ENCODE data around the gene TTLL8. TPM values are rescaled to one million over a fixed set of nuclear protein-coding genes. Genes with fewer than 3 reads are reported as not detected.

TTLL8 gene
- total RNA-seq, 1 experiment from 2014 or later, result not detected

DNA sequence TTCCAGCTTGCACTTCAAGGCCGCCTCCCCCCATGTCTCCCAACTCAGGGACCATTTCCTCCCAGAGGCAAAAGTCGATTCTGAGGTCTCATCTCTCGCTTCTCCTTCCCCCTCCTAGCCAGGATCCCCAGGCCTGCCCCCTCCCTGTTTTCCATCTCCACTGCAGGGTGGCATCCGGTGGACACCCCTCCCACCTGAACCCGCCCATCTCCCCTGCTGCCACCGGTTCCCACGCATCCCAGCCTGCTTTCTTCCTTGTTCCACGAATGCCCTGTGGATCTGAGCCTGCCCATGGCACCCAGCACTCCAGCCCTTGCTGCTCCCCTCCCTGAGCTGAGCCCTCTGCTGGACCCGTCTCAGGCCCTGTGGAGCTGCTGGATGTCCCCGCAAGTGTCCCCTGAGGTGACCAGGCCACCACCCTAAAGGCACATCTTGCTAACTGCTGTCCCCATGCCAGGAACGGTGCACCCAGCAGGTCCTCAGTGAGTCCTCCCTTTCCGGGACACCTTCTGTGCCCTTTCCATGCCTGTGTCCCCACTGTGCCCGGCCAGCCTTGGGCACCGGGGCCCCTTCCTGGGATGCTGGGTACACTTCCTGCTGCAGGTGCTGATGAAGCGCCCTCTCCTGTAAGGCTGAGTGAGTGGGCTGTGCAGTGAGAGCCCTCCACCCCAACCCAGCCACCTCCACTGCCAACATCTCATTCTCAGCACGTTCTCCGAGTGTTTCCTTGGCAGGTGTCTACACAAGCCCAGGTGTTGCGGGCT is 46.5 kb downstream of the TTLL8 start:
- H3K23me2 ChIP-seq (ENCODE audit: insufficient read length, low read depth, low read length, poor library complexity, severe bottlenecking), result peaks cover 4% of the 10 kb centered on the region
- H3K4me1 Mint-ChIP-seq, result peaks cover 11 to 27% of the 10 kb centered on the region in 2 experiments; a peak in 3 of 4 replicates
- no peaks in the 10 kb centered on the region for H3K9me3 ChIP-seq (ENCODE audit: control insufficient read depth, low read depth, low read length)
- H3K4me1 ChIP-seq (ENCODE audit: insufficient read depth, low read length), result no peaks in the 10 kb centered on the region
- H3K9ac ChIP-seq (ENCODE audit: extremely low read depth, insufficient read length, low read length), result no peak overlapping the region
- no peak overlapping the region for H3K23ac ChIP-seq (ENCODE audit: insufficient read length, low read depth, low read length)
- no peaks in the 10 kb centered on the region for H3K79me2 ChIP-seq (ENCODE audit: insufficient read depth, low read length)
- H2BK5ac ChIP-seq (ENCODE audit: insufficient read length, low read length), result no peak overlapping the region
- H3K4me3 Mint-ChIP-seq, result peak overlapping the region in 1 of 2 experiments; percentile 75; a peak in 3 of 5 replicates
- no CpG with 5 or more reads among the region's 18 CpGs for WGBS (ENCODE audit: extremely low coverage, insufficient read length, low lambda C conversion rate)
- peak overlapping the region; percentile 6 for H3K4me2 ChIP-seq (ENCODE audit: insufficient read depth, insufficient read length, low read length)
- H3K18ac ChIP-seq (ENCODE audit: insufficient read length, low read depth, low read length), result no peak overlapping the region
- no peaks in the 10 kb centered on the region for H3K79me1 ChIP-seq (ENCODE audit: insufficient read depth, low read depth, low read length, poor library complexity, severe bottlenecking)
- no peaks in the 10 kb centered on the region; a peak in 1 of 5 replicates for H3K9me3 Mint-ChIP-seq
- no peak overlapping the region for H3K27ac ChIP-seq (ENCODE audit: insufficient read length, low read depth, low read length)
- H3K56ac ChIP-seq (ENCODE audit: insufficient read length, low read depth, low read length), result no peak overlapping the region
- H3K36me3 Mint-ChIP-seq (ENCODE audit: insufficient read depth in 1 of 3, low read depth in 3 of 3), result no peaks in the 10 kb centered on the region
- H4K8ac ChIP-seq (replicated peaks; ENCODE audit: insufficient read length, low read depth, low read length), result no peak overlapping the region
- H3K4ac ChIP-seq (ENCODE audit: low read depth, low read length), result no peak overlapping the region
- no peak overlapping the region for H2BK15ac ChIP-seq (ENCODE audit: low read depth, low read length)
- no peak overlapping the region for H2BK12ac ChIP-seq (ENCODE audit: insufficient read length, low read depth, low read length)
- peak overlapping the region in 1 of 3 experiments; percentile 74; a peak in 1 of 7 replicates for H3K27ac Mint-ChIP-seq
- no peak overlapping the region for H3T11ph ChIP-seq (ENCODE audit: low read length)
- H2BK20ac ChIP-seq (ENCODE audit: low read depth, low read length, poor library complexity, severe bottlenecking), result no peak overlapping the region
- no peak overlapping the region for H2AK5ac ChIP-seq (ENCODE audit: insufficient read length, low read length)
- no peak overlapping the region for H2BK120ac ChIP-seq (ENCODE audit: low read depth, low read length, poor library complexity, severe bottlenecking)
- H4K91ac ChIP-seq (ENCODE audit: insufficient read length, low read depth, low read length), result no peak overlapping the region
- H4K20me1 ChIP-seq (ENCODE audit: control insufficient read depth, insufficient read depth, insufficient read length), result no peaks in the 10 kb centered on the region
- TF ChIP-seq, protein P1, sequence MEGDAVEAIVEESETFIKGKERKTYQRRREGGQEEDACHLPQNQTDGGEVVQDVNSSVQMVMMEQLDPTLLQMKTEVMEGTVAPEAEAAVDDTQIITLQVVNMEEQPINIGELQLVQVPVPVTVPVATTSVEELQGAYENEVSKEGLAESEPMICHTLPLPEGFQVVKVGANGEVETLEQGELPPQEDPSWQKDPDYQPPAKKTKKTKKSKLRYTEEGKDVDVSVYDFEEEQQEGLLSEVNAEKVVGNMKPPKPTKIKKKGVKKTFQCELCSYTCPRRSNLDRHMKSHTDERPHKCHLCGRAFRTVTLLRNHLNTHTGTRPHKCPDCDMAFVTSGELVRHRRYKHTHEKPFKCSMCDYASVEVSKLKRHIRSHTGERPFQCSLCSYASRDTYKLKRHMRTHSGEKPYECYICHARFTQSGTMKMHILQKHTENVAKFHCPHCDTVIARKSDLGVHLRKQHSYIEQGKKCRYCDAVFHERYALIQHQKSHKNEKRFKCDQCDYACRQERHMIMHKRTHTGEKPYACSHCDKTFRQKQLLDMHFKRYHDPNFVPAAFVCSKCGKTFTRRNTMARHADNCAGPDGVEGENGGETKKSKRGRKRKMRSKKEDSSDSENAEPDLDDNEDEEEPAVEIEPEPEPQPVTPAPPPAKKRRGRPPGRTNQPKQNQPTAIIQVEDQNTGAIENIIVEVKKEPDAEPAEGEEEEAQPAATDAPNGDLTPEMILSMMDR (conservative IDR thresholded peaks at IDR 0.05), result no peak
- no peak overlapping the region for H3K14ac ChIP-seq (ENCODE audit: insufficient read depth, low read length)
- H3K27me3 ChIP-seq (ENCODE audit: insufficient read depth, low read length), result peaks cover 12% of the 10 kb centered on the region; the same call in 1 of the 2 replicates
- H3K27me3 Mint-ChIP-seq (ENCODE audit: low read depth), result peaks cover 46% of the 10 kb centered on the region
- no peak overlapping the region for H4K5ac ChIP-seq (ENCODE audit: insufficient read length, low read depth, low read length)
- H2AFZ ChIP-seq (ENCODE audit: low read length), result no peak overlapping the region
- peak; percentile 32 for DNase-seq
